T-cell (primary cell): ENCODE measurements around the gene MEIS1. TPM values are rescaled to one million over a fixed set of nuclear protein-coding genes. Genes with fewer than 3 reads are reported as not detected.

Experiments used
- ATAC-seq, 4 experiments: fragments of 200-7000 bp in 3 of 4; fragments of 150-1000 bp in 1 of 4; cut with Tn5 transposase; replicated peaks in 1 of 4; 1 replicate in 3 of 4; 2 replicates in 1 of 4; pipeline ENCODE4 v1.10.0; 2021; ENCODE audit warnings: moderate library complexity in 3 of 4, mild to moderate bottlenecking in 2 of 4, moderate number of reproducible peaks in 1 of 4
- CTCF ChIA-PET, 2 donors: fragments of 300-600 bp; sonication (Branson Sonifier 250); formaldehyde crosslinking; loops; one replicate each; lab custom pipeline; 2022; ENCODE audit warnings: antibody characterized with exemption in 2 of 2; lab: Charles Lee
- POLR2A ChIA-PET, 2 donors: fragments of 300-600 bp; sonication (Branson Sonifier 250); formaldehyde crosslinking; loops; one replicate each; lab custom pipeline; 2022; ENCODE audit warnings: antibody characterized with exemption in 2 of 2; lab: Charles Lee
- DNase-seq, 35 experiments: peaks; one replicate each; pipeline versions ENCODE4 v3.0.0 to v3.0.0-alpha.2; 2013 to 2023
- H3K27ac ChIP-seq: one replicate; pipeline ENCODE4 v1.5.1; 2013; ENCODE audit warnings: low read length
- H3K27me3 ChIP-seq, 2 experiments: replicated peaks in 1 of 2; 1 replicate in 1 of 2; 2 replicates in 1 of 2; pipeline versions ENCODE4 v1.6.1 to v1.7.0; 2013; ENCODE audit warnings: low read length in 1 of 2, mixed read lengths in 1 of 2; ENCODE audit not compliant: control insufficient read depth in 2 of 2, insufficient read depth in 2 of 2; ENCODE audit errors: extremely low read depth in 1 of 2
- H3K36me3 ChIP-seq, 2 donors: 1 replicate in 1 of 2; 2 replicates in 1 of 2; pipeline versions ENCODE4 v1.6.1 to v1.7.0; 2013; ENCODE audit warnings: low read length in 1 of 2; ENCODE audit not compliant: control insufficient read depth in 2 of 2, insufficient read depth in 1 of 2; ENCODE audit errors: extremely low read depth in 1 of 2
- H3K4me1 ChIP-seq, 2 experiments: 1 replicate in 1 of 2; 2 replicates in 1 of 2; pipeline versions ENCODE4 v1.6.1 to v1.7.0; 2013; ENCODE audit warnings: low read length in 2 of 2, mixed read lengths in 1 of 2; ENCODE audit not compliant: insufficient read depth in 2 of 2, control insufficient read depth in 1 of 2; ENCODE audit errors: extremely low read depth in 1 of 2
- H3K4me3 ChIP-seq, 2 donors: 1 replicate in 1 of 2; 2 replicates in 1 of 2; pipeline versions ENCODE4 v1.5.1 to v1.7.0; 2013; ENCODE audit warnings: mild to moderate bottlenecking in 2 of 2, low read length in 1 of 2, moderate library complexity in 1 of 2; ENCODE audit not compliant: control insufficient read depth in 1 of 2; ENCODE audit errors: extremely low read depth in 1 of 2
- H3K9me3 ChIP-seq: 2 replicates; pipeline ENCODE4 v1.7.0; 2013
- H3K27ac Mint-ChIP-seq, 2 donors: one replicate each; pipeline ENCODE4 v1.8.0; 2020 to 2021; ENCODE audit warnings: mild to moderate bottlenecking in 2 of 2, mixed read lengths in 2 of 2
- H3K27me3 Mint-ChIP-seq, 2 donors: one replicate each; pipeline ENCODE4 v1.8.0; 2021 to 2022; ENCODE audit warnings: mixed read lengths in 2 of 2
- H3K36me3 Mint-ChIP-seq: one replicate; pipeline ENCODE4 v1.8.0; 2021; ENCODE audit warnings: mixed read lengths
- H3K4me1 Mint-ChIP-seq, 3 donors: one replicate each; pipeline ENCODE4 v1.8.0; 2020 to 2022; ENCODE audit warnings: mixed read lengths in 3 of 3, mild to moderate bottlenecking in 1 of 3
- H3K4me3 Mint-ChIP-seq, 3 donors: one replicate each; pipeline ENCODE4 v1.8.0; 2020 to 2022; ENCODE audit warnings: mild to moderate bottlenecking in 3 of 3, mixed read lengths in 3 of 3, moderate library complexity in 3 of 3
- H3K9me3 Mint-ChIP-seq, 3 donors: one replicate each; pipeline ENCODE4 v1.8.0; 2020 to 2022; ENCODE audit warnings: mixed read lengths in 3 of 3
- WGBS: methylation state at CpG from one replicate; pipeline ENCODE4 v1.1.5; 2013; ENCODE audit warnings: missing lambda C conversion rate; ENCODE audit not compliant: insufficient coverage; 5-methylcytosine and 5-hydroxymethylcytosine counted together
- total RNA-seq, 35 experiments: library from RNA in 6 of 35; stranded (reverse) in 6 of 35; fragments of 120-200 nt in 1 of 35; gene quantifications; one replicate each; pipeline versions ENCODE4 v1.2.1 to v1.2.4 and lab custom pipeline; 2013 to 2026

Gene MEIS1
- total RNA-seq, 5 donors from 2014 or later (not counting 1 experiment from before 2014, with no cell fraction given), result 0.32 to 3.4 (median 0.90) TPM

- Histone ChIP-seq H3K27ac (no peak overlapping the region), H3K9me3 (no peaks in the 10 kb centered on the region), H3K4me3 (no peak overlapping the region), H3K4me1 (no peaks in the 10 kb centered on the region), H3K36me3 (no peaks in the 10 kb centered on the region), H3K27me3 (no peaks in the 10 kb centered on the region)
- Mint-ChIP-seq H3K27me3 (peaks cover 0 to 14% of the 10 kb centered on the region in 2 donors), H3K4me3 (no peak overlapping the region), H3K27ac (no peak overlapping the region), H3K4me1 (no peaks in the 10 kb centered on the region), H3K9me3 (peaks cover 0 to 10% (median 3%) of the 10 kb centered on the region in 3 donors), H3K36me3 (no peaks in the 10 kb centered on the region)
- CTCF ChIA-PET, result no interaction called here
- POLR2A ChIA-PET, result no interaction called here
- ATAC-seq (no peak), DNase-seq (no peak)
- 63% methylated on average over 1 of the region's 3 CpGs for WGBS
These were observed 28.4 kb downstream of the MEIS1 start for GRCh38 chr2:66463206-66463755.

GRCh38 chr2:66464930-66465637, 30.2 kb downstream of the MEIS1 start:
- no peak overlapping the region for H3K4me3 Mint-ChIP-seq
- H3K4me3 ChIP-seq, result no peak overlapping the region
- no peaks in the 10 kb centered on the region for H3K4me1 Mint-ChIP-seq
- H3K27me3 ChIP-seq, result no peaks in the 10 kb centered on the region
- H3K36me3 ChIP-seq, result no peaks in the 10 kb centered on the region
- H3K9me3 ChIP-seq, result no peaks in the 10 kb centered on the region
- WGBS, result 100% methylated on average over 1 of the region's 4 CpGs
- ChIA-PET CTCF (no interaction called here), POLR2A (no interaction called here)
- peaks cover 0 to 11% of the 10 kb centered on the region in 2 donors for H3K27me3 Mint-ChIP-seq
- no peaks in the 10 kb centered on the region for H3K4me1 ChIP-seq
- no peak overlapping the region for H3K27ac ChIP-seq
- ATAC-seq (no peak), DNase-seq (no peak)
- no peak overlapping the region for H3K27ac Mint-ChIP-seq
- H3K9me3 Mint-ChIP-seq, result peaks cover 0 to 3% (median 1%) of the 10 kb centered on the region in 3 donors
- no peaks in the 10 kb centered on the region for H3K36me3 Mint-ChIP-seq

GRCh38 chr2:66466433-66466832, 31.5 kb downstream of the MEIS1 start:
- Mint-ChIP-seq H3K27ac (no peak overlapping the region), H3K4me3 (no peak overlapping the region), H3K4me1 (no peaks in the 10 kb centered on the region), H3K9me3 (peaks cover 0 to 3% (median 0%) of the 10 kb centered on the region in 3 donors), H3K36me3 (no peaks in the 10 kb centered on the region), H3K27me3 (peaks cover 0 to 11% of the 10 kb centered on the region in 2 donors)
- no peak overlapping the region for H3K4me3 ChIP-seq
- ATAC-seq (no peak), DNase-seq (no peak)
- no peaks in the 10 kb centered on the region for H3K36me3 ChIP-seq
- H3K9me3 ChIP-seq, result no peaks in the 10 kb centered on the region
- 86% methylated on average over 1 of the region's 2 CpGs for WGBS
- POLR2A ChIA-PET, result no interaction called here
- no peaks in the 10 kb centered on the region for H3K27me3 ChIP-seq
- CTCF ChIA-PET, result no interaction called here
- no peaks in the 10 kb centered on the region for H3K4me1 ChIP-seq
- H3K27ac ChIP-seq, result no peak overlapping the region

DNA sequence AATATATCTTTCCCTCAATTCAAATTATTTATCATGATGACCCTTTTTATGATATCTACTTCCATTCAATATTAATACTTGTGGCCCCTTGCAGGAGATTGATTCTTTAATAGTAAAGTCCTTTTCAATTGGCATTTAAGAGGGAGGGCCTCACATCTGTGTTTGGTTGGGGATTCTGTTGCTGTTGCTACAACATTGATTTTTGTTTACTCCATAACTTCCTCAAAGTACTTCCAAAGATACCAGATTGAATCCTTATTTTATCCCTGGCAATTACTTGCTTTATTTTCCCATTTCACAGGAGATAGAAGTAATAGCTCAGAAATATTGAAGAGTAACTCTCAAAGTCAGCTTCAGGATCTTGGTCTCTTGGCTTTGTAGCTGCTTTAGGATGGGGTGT, 32.8 kb downstream of the MEIS1 start:
- DNase-seq (no peak), ATAC-seq (no peak)
- POLR2A ChIA-PET, result no interaction called here
- CTCF ChIA-PET, result no interaction called here
- Mint-ChIP-seq H3K36me3 (no peaks in the 10 kb centered on the region), H3K27ac (no peak overlapping the region), H3K4me1 (no peaks in the 10 kb centered on the region), H3K9me3 (peaks cover 0 to 3% (median 0%) of the 10 kb centered on the region in 3 donors), H3K4me3 (no peak overlapping the region), H3K27me3 (peaks cover 2 to 11% of the 10 kb centered on the region in 2 donors)
- H3K27me3 ChIP-seq, result no peaks in the 10 kb centered on the region
- H3K27ac ChIP-seq, result no peak overlapping the region
- H3K4me3 ChIP-seq, result no peak overlapping the region
- no peaks in the 10 kb centered on the region for H3K4me1 ChIP-seq
- H3K9me3 ChIP-seq, result no peaks in the 10 kb centered on the region
- no peaks in the 10 kb centered on the region for H3K36me3 ChIP-seq

GRCh38 chr2:66469214-66469902, 34.4 kb downstream of the MEIS1 start:
- Histone ChIP-seq H3K4me3 (no peak overlapping the region), H3K27ac (no peak overlapping the region), H3K36me3 (no peaks in the 10 kb centered on the region), H3K4me1 (no peaks in the 10 kb centered on the region), H3K27me3 (no peaks in the 10 kb centered on the region), H3K9me3 (no peaks in the 10 kb centered on the region)
- no peak overlapping the region for H3K27ac Mint-ChIP-seq
- DNase-seq, result no peak
- peaks cover 2 to 5% of the 10 kb centered on the region in 2 donors for H3K27me3 Mint-ChIP-seq
- H3K4me1 Mint-ChIP-seq, result no peaks in the 10 kb centered on the region
- POLR2A ChIA-PET, result no interaction called here
- no peak for ATAC-seq
- WGBS, result 93% methylated on average over 3 of the region's 11 CpGs
- H3K4me3 Mint-ChIP-seq, result no peak overlapping the region
- H3K9me3 Mint-ChIP-seq, result no peaks in the 10 kb centered on the region
- CTCF ChIA-PET, result interaction anchor here in 1 of 2 donors (0.6 kb wide), 1 partner anchor 10 kb away, joined by 4 read pairs; no protein-coding TSS in a partner anchor
- H3K36me3 Mint-ChIP-seq, result no peaks in the 10 kb centered on the region

DNA sequence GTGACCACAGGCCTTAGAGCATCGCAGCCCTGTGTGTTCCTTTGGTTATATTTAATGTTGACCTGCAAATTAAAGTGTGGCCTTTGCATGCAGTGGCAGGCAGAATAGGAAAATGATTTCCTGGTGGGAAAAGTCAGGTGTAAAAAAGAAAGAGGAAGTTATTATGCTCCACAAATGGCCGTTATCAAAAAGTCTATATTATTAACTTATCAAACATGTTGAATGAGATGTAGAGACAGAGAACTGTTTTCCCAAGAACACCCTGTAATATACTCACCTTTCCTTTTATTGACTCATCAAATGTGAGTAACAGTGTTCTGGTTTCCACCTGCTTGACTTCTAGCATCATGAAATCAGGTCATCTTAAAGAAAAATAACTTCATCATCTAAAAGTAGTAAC, 35.3 kb downstream of the MEIS1 start:
- Histone ChIP-seq H3K27me3 (no peaks in the 10 kb centered on the region), H3K9me3 (no peaks in the 10 kb centered on the region), H3K27ac (no peak overlapping the region), H3K36me3 (no peaks in the 10 kb centered on the region), H3K4me3 (no peak overlapping the region), H3K4me1 (no peaks in the 10 kb centered on the region)
- Mint-ChIP-seq H3K9me3 (no peaks in the 10 kb centered on the region), H3K4me1 (no peaks in the 10 kb centered on the region), H3K36me3 (no peaks in the 10 kb centered on the region), H3K27ac (no peak overlapping the region), H3K27me3 (peaks cover 2 to 5% of the 10 kb centered on the region in 2 donors), H3K4me3 (no peak overlapping the region)
- POLR2A ChIA-PET, result no interaction called here
- CTCF ChIA-PET, result no interaction called here
- DNase-seq (no peak), ATAC-seq (no peak)
- 38% methylated on average over 1 of the region's 2 CpGs for WGBS
